ENCODE data around the gene RPIA.
"Not testable (repeated sequence)": the region's sequence is repeated elsewhere in the genome, so short reads cannot be mapped to it uniquely, and the experiment has no call there.

DNA sequence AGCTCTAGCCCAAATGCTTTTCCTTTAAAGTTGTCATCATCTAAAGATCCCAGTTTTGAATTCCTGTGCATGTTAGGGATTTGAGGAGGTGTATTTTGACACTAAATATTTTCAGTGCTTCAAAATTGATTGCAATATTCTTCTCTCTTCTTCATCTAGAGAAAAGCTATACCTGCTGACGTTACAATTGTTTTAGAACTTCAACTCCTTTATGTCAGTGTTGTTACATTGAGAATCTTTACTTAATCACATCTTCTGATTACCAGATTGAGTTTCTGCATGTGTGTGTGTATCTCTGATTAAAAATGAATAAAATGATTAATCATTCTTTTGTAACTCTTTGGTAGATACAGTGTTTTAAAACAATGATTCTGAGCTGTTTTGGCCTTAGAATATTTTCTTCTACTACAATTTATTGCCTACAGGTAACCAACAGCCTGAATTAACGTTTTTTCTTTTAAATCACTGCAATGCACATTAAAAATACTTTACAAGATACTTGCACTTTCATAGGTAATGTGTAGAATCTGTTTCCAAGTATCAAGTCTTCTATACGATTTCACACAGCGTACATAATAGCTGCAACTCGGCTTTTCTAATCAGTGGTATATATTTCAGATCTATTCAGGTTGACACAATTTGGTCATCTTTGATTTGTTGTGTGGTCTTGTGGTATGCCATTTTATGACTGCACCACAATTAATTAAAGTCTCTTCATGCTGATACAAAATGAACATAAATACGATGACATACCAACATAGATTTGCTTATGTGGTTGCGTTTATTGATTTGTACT, 82.0 kb downstream of the RPIA start:
- TF ChIP-seq CTCF (IDR thresholded peaks at IDR 0.05; ENCODE audit: low read length); EZH2 (IDR thresholded peaks at IDR 0.05; ENCODE audit: borderline replicate concordance, low read length): not testable (repeated sequence)

Measured in OCI-LY1 (cell line).